Measurements from ENCODE around the gene WDR74. TPM values are rescaled to one million over a fixed set of nuclear protein-coding genes. Genes with fewer than 3 reads are reported as not detected.

The WDR74 gene
- polyA plus RNA-seq, 2 of the 4 experiments (the other 2 are of a cell fraction) = 52.9 to 90.6 TPM

GRCh38 chr11:62875698-62876478, 36.5 kb upstream of the WDR74 start:
- Histone ChIP-seq H3K4me1 (peaks cover 14% of the 10 kb centered on the region), H3K27ac (no peak overlapping the region), H3K4me2 (no peak overlapping the region), H3K9me3 (no peaks in the 10 kb centered on the region), H3K4me3 (no peak overlapping the region)
- POLR2A ChIA-PET = interaction anchor here (1.7 kb wide), 1 partner anchor 35 kb away, joined by 3 read pairs; no protein-coding TSS in a partner anchor
- no peak for TF ChIP-seq HDAC2 (IDR thresholded peaks at IDR 0.05)
- TF ChIP-seq FOSB (CRISPR knock-in tag; IDR thresholded peaks at IDR 0.05) = no peak
- no peak for TF ChIP-seq MAZ (IDR thresholded peaks at IDR 0.05; ENCODE audit: borderline replicate concordance, low read depth, low read length)
- TF ChIP-seq EHMT2 (IDR thresholded peaks at IDR 0.05; ENCODE audit: low read depth) = no peak
- no peak for TF ChIP-seq ATOH8 (CRISPR knock-in tag; IDR thresholded peaks at IDR 0.05; ENCODE audit: low read depth)
- no peak for TF ChIP-seq RFX5 (IDR thresholded peaks at IDR 0.05)
- no peak for TF ChIP-seq FOSL2 (IDR thresholded peaks at IDR 0.05)
- TF ChIP-seq FOSL2 (CRISPR knock-in tag; IDR thresholded peaks at IDR 0.05) = no peak
- no peak for TF ChIP-seq KDM5A (IDR thresholded peaks at IDR 0.05)
- TF ChIP-seq RAD21 (conservative IDR thresholded peaks at IDR 0.05 in 1 of 2, IDR thresholded peaks at IDR 0.05 in 1 of 2) = no peak
- TF ChIP-seq CHD2 (IDR thresholded peaks at IDR 0.05; ENCODE audit: low read length, partially characterized antibody) = no peak
- no peak for TF ChIP-seq ZC3H11A (IDR thresholded peaks at IDR 0.05)
- no peak for TF ChIP-seq EP300 (IDR thresholded peaks at IDR 0.05)
- TF ChIP-seq ZFP36 (IDR thresholded peaks at IDR 0.05; ENCODE audit: borderline replicate concordance, partially characterized antibody) = no peak
- no peak for TF ChIP-seq SMC3 (IDR thresholded peaks at IDR 0.05)
- DNase-seq (ENCODE audit: low read depth in 1 of 2, low spot score in 1 of 2) (no peak), FAIRE-seq (no peak), ATAC-seq (no peak)
- CTCF ChIA-PET = interaction anchor here (1.3 to 4.7 kb wide), 3 partner anchors 12 to 89 kb away, joined by 3 to 49 read pairs (median 8); partner anchors contain the start of gene TMEM179B
- 91% methylated on average over 7 of the region's 7 CpGs for WGBS (ENCODE audit: missing lambda C conversion rate)

- no peak overlapping the region for H3K4me3 ChIP-seq
- H3K27ac ChIP-seq = no peak overlapping the region
- H3K4me2 ChIP-seq = no peak overlapping the region
- H3K9me3 ChIP-seq = no peaks in the 10 kb centered on the region
- ChIA-PET POLR2A (interaction anchor here (1.0 to 1.7 kb wide), 2 partner anchors 20 to 34 kb away, joined by 3 to 4 read pairs; no protein-coding TSS in a partner anchor), CTCF (interaction anchor here (1.3 to 4.7 kb wide), 3 partner anchors 11 to 88 kb away, joined by 3 to 49 read pairs (median 8); partner anchors contain the start of gene TMEM179B)
- peaks cover 8% of the 10 kb centered on the region for H3K4me1 ChIP-seq
- 93% methylated on average over 7 of the region's 7 CpGs for WGBS (ENCODE audit: missing lambda C conversion rate)
- no peak for ATAC-seq
- DNase-seq (ENCODE audit: low read depth in 1 of 2, low spot score in 1 of 2) = no peak
- FAIRE-seq = no peak
- no peak for TF ChIP-seq RNF2 (IDR thresholded peaks at IDR 0.05; ENCODE audit: borderline replicate concordance, low read depth)
- no peak for TF ChIP-seq ELK1 (IDR thresholded peaks at IDR 0.05; ENCODE audit: low read depth, low read length)
- no peak for TF ChIP-seq RARB (CRISPR knock-in tag; IDR thresholded peaks at IDR 0.05)
These were observed 35.5 kb upstream of the WDR74 start for GRCh38 chr11:62874851-62875250.

GRCh38 chr11:62865635-62866034, 26.2 kb upstream of the WDR74 start:
- ChIA-PET POLR2A (interaction anchor here (0.6 to 2.0 kb wide), 7 partner anchors 10 to 806 kb away, joined by 3 to 18 read pairs (median 5); partner anchors contain the start of genes C11orf98, CSKMT, SLC3A2 and TMEM179B), CTCF (interaction anchor here (1.4 to 7.9 kb wide), 3 partner anchors 11 to 138 kb away, joined by 3 to 49 read pairs (median 32); partner anchors contain the start of genes HNRNPUL2 and TMEM179B)
- Histone ChIP-seq H3K4me2 (no peak overlapping the region), H3K27ac (no peak overlapping the region), H3K4me1 (peaks cover 9% of the 10 kb centered on the region), H3K4me3 (no peak overlapping the region), H3K9me3 (no peaks in the 10 kb centered on the region)
- TF ChIP-seq EHF (CRISPR knock-in tag; IDR thresholded peaks at IDR 0.05) = no peak
- no peak for TF ChIP-seq PBX3 (IDR thresholded peaks at IDR 0.05)
- FAIRE-seq (no peak), DNase-seq (ENCODE audit: low read depth in 1 of 2, low spot score in 1 of 2) (no peak), ATAC-seq (no peak)
- 95% methylated on average over 6 of the region's 6 CpGs for WGBS (ENCODE audit: missing lambda C conversion rate)
